HEK293 (cell line): Measurements from ENCODE around the gene KCNE1.
"Not testable (repeated sequence)": the region's sequence is repeated elsewhere in the genome, so short reads cannot be mapped to it uniquely, and the experiment has no call there.

Experiments
- CTCF ChIA-PET: fragments of 350-600 bp; formaldehyde crosslinking; extraction: SDS; loops from one replicate; lab custom pipeline; 2021; ENCODE audit warnings: antibody characterized with exemption; lab: Yijun Ruan, JAX
- POLR2A ChIA-PET: fragments of 300-600 bp; formaldehyde crosslinking; extraction: SDS; loops from one replicate; lab custom pipeline; 2020; ENCODE audit warnings: antibody characterized with exemption, inconsistent platforms; lab: Yijun Ruan, JAX
- H3K27ac ChIP-seq: fragments of 200-500 bp; sonication (Bioruptor generic); 2 replicates; pipeline ENCODE4 v1.5.1; 2014; ENCODE audit warnings: low read depth, low read length, control low read depth, inconsistent platforms; ENCODE audit errors: extremely low read depth
- H3K36me3 ChIP-seq, 2 experiments: fragments of 200-500 bp in 1 of 2; sonication (Bioruptor generic) in 1 of 2; 1 replicate in 1 of 2; 2 replicates in 1 of 2; pipeline ENCODE4 v1.5.1; 2014 to 2017; ENCODE audit warnings: inconsistent platforms in 2 of 2, low read length in 2 of 2; ENCODE audit not compliant: control insufficient read depth in 2 of 2, insufficient read depth in 1 of 2
- H3K4me1 ChIP-seq: fragments of 200-500 bp; sonication (Bioruptor generic); 2 replicates; pipeline ENCODE4 v1.5.1; 2014; ENCODE audit warnings: mild to moderate bottlenecking, low read length, inconsistent platforms; ENCODE audit not compliant: control insufficient read depth, insufficient read depth
- H3K4me3 ChIP-seq: 2 replicates; pipeline ENCODE4 v1.5.1; 2011; ENCODE audit warnings: low read depth, mild to moderate bottlenecking, control low read depth, low read length, moderate library complexity
- H3K9me3 ChIP-seq: fragments of 200-500 bp; sonication (Bioruptor generic); 2 replicates; pipeline ENCODE4 v1.5.1; 2014; ENCODE audit warnings: low read depth, low read length, inconsistent platforms; ENCODE audit not compliant: control insufficient read depth, insufficient read depth
- SETDB1 ChIP-seq: IDR thresholded peaks from one replicate; pipeline ENCODE4 v1.6.1; 2017; ENCODE audit warnings: mild to moderate bottlenecking, low read length, moderate library complexity, mixed read lengths; ENCODE audit not compliant: insufficient read length
- YY1 ChIP-seq: fragments of 450-650 bp; formaldehyde crosslinking; IDR thresholded peaks from 2 replicates; pipeline ENCODE4 v1.5.1; 2018; ENCODE audit warnings: missing biosample characterization, missing genetic modification characterization
- ZBTB1 ChIP-seq: fragments of 450-650 bp; formaldehyde crosslinking; IDR thresholded peaks from 2 replicates; pipeline ENCODE4 v1.5.1; 2016; ENCODE audit warnings: missing biosample characterization, missing genetic modification characterization
- ZBTB21 ChIP-seq: fragments of 450-650 bp; formaldehyde crosslinking; IDR thresholded peaks from 2 replicates; pipeline ENCODE4 v1.5.1; 2017; ENCODE audit warnings: missing biosample characterization, missing genetic modification characterization
- ZNF132 ChIP-seq: fragments of 450-650 bp; formaldehyde crosslinking; IDR thresholded peaks from 2 replicates; pipeline ENCODE4 v1.5.1; 2017; ENCODE audit warnings: missing biosample characterization, missing genetic modification characterization, borderline replicate concordance
- ZNF157 ChIP-seq: fragments of 450-650 bp; formaldehyde crosslinking; IDR thresholded peaks from 2 replicates; pipeline ENCODE4 v1.5.1; 2016; ENCODE audit warnings: missing biosample characterization, missing genetic modification characterization
- ZNF175 ChIP-seq: fragments of 450-650 bp; formaldehyde crosslinking; IDR thresholded peaks from 2 replicates; pipeline ENCODE4 v1.5.1; 2016; ENCODE audit warnings: missing biosample characterization, missing genetic modification characterization
- ZNF202 ChIP-seq: fragments of 450-650 bp; formaldehyde crosslinking; IDR thresholded peaks from 2 replicates; pipeline ENCODE4 v1.5.1; 2016; ENCODE audit warnings: missing biosample characterization, missing genetic modification characterization, borderline replicate concordance
- ZNF274 ChIP-seq, 2 experiments: fragments of 200-500 bp in 1 of 2; fragments of 450-650 bp in 1 of 2; sonication (Bioruptor generic) in 1 of 2; formaldehyde crosslinking in 1 of 2; IDR thresholded peaks; 2 replicates each; pipeline versions ENCODE4 v1.5.1 to v1.6.1; 2014 to 2016; ENCODE audit warnings: borderline replicate concordance in 1 of 2, inconsistent platforms in 1 of 2, low read length in 1 of 2, missing biosample characterization in 1 of 2, missing genetic modification characterization in 1 of 2
- ZNF324 ChIP-seq: fragments of 450-650 bp; formaldehyde crosslinking; IDR thresholded peaks from 2 replicates; pipeline ENCODE4 v1.5.1; 2016; ENCODE audit warnings: missing biosample characterization, missing genetic modification characterization
- ZNF354C ChIP-seq: fragments of 450-650 bp; formaldehyde crosslinking; IDR thresholded peaks from 2 replicates; pipeline ENCODE4 v1.5.1; 2016; ENCODE audit warnings: missing biosample characterization, missing genetic modification characterization, low read depth, borderline replicate concordance
- ZNF366 ChIP-seq: fragments of 450-650 bp; formaldehyde crosslinking; conservative IDR thresholded peaks from 2 replicates; pipeline ENCODE4 v1.5.1; 2016; ENCODE audit warnings: missing biosample characterization, missing genetic modification characterization
- ZNF624 ChIP-seq: fragments of 450-650 bp; formaldehyde crosslinking; IDR thresholded peaks from 2 replicates; pipeline ENCODE4 v1.5.1; 2017; ENCODE audit warnings: missing biosample characterization, missing genetic modification characterization
- TF ChIP-seq, protein P1 (sequence below): sonication (generic); formaldehyde crosslinking; IDR thresholded peaks from 2 replicates; pipeline ENCODE4 v1.8.1; 2022; ENCODE audit warnings: mild to moderate bottlenecking, moderate library complexity, missing genetic modification reagents
- TF ChIP-seq, protein P2 (sequence below): fragments of 450-650 bp; formaldehyde crosslinking; IDR thresholded peaks from 2 replicates; pipeline ENCODE4; 2016; ENCODE audit warnings: missing biosample characterization, missing genetic modification characterization
- TF ChIP-seq, protein P3 (sequence below): fragments of 450-650 bp; formaldehyde crosslinking; conservative IDR thresholded peaks from 2 replicates; pipeline ENCODE4 v1.5.1; 2016; ENCODE audit warnings: low read depth, missing biosample characterization, missing genetic modification characterization
- TF ChIP-seq, protein P4 (sequence below): fragments of 450-650 bp; formaldehyde crosslinking; IDR thresholded peaks from 2 replicates; pipeline ENCODE4 v1.5.1; 2016; ENCODE audit warnings: missing biosample characterization, missing genetic modification characterization, low read depth
- TF ChIP-seq, protein P5 (sequence below): fragments of 450-650 bp; formaldehyde crosslinking; IDR thresholded peaks from 2 replicates; pipeline ENCODE4 v1.5.1; 2016; ENCODE audit warnings: missing biosample characterization, missing genetic modification characterization, borderline replicate concordance

KCNE1 gene

DNA sequence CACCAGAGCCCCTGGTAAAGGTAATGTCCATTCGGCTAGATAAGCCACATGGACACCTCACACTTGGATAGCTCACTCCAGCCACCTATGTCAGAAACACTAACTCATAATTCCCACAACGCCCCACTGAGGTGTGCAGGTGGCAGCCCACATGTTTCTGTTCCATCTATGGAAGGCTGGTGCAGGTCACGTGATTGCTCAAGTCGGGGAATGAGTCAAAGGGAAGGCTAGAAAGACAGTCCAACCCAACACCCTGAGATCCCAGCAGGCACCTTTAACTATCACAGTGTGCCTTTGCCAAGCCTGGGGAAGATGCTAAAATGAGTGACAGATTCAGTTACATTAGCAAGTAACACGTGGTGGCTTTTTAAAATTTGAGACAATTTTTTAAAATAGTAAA lies 45.3 kb upstream of the KCNE1 start:
- Histone ChIP-seq H3K9me3 (no peaks in the 10 kb centered on the region), H3K4me1 (no peaks in the 10 kb centered on the region), H3K4me3 (no peak overlapping the region), H3K36me3 (no peaks in the 10 kb centered on the region), H3K27ac (no peak overlapping the region)
- ChIA-PET POLR2A (no interaction called here), CTCF (interaction anchor here (0.5 to 0.6 kb wide), 2 partner anchors 46 to 301 kb away, joined by 3 read pairs; no protein-coding TSS in a partner anchor)
- no peak for TF ChIP-seq ZNF274 (IDR thresholded peaks at IDR 0.05; ENCODE audit: low read length)
- no peak for TF ChIP-seq ZNF274 (tag by site-specific recombination; IDR thresholded peaks at IDR 0.05; ENCODE audit: borderline replicate concordance)
- no peak for TF ChIP-seq ZBTB1 (tag by site-specific recombination)
- TF ChIP-seq ZNF354C (tag by site-specific recombination), result no peak
- TF ChIP-seq, protein P1, sequence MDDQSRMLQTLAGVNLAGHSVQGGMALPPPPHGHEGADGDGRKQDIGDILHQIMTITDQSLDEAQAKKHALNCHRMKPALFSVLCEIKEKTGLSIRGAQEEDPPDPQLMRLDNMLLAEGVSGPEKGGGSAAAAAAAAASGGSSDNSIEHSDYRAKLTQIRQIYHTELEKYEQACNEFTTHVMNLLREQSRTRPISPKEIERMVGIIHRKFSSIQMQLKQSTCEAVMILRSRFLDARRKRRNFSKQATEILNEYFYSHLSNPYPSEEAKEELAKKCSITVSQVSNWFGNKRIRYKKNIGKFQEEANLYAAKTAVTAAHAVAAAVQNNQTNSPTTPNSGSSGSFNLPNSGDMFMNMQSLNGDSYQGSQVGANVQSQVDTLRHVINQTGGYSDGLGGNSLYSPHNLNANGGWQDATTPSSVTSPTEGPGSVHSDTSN (CRISPR knock-in tag), result no peak
- no peak for TF ChIP-seq ZNF366 (tag by site-specific recombination)

DNA sequence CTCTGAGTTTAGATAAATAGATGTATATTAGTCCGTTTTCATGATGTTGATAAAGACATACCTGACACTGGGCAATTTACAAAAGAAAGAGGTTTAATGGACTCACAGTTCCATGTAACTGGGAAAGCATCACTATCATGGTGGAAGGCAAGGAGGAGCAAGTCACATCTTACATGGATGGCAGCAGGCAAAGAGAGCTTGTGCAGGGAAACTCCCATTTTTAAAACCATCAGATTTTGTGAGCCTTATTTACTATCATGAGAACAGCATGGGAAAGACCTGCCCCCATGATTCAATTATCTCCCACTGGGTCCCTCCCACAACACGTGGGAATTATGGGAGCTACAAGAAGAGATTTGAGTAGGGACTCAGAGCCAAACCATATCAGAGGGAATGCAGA lies 42.7 kb upstream of the KCNE1 start:
- H3K4me1 ChIP-seq, POLR2A ChIA-PET, H3K36me3 ChIP-seq, H3K9me3 ChIP-seq, H3K4me3 ChIP-seq, H3K27ac ChIP-seq: not testable (repeated sequence)
- CTCF ChIA-PET, result interaction anchor here (3.1 kb wide), 1 partner anchor 11 kb away, joined by 17 read pairs; no protein-coding TSS in a partner anchor
- TF ChIP-seq SETDB1, result peak; percentile 77

DNA sequence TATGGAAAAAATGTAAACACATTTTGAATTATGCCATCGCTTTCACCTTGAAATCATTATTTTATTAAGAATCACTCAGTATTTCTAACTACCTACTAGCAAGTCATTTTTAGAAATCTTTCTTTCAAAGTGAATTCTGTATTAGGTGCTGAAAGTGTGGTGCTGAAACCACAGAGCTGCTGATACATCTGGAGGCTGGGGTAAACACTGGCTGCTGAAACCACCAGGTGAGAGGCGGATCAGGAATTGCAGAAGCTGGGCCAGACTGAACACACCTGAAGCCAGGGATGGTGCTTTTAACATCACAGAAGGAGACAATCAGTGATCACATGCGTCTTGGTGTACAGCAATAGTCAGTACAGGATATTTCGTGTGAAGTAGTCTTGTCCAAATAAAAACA lies 42.2 kb upstream of the KCNE1 start:
- Histone ChIP-seq H3K4me1 (no peaks in the 10 kb centered on the region), H3K4me3 (no peak overlapping the region), H3K9me3 (no peaks in the 10 kb centered on the region), H3K27ac (no peak overlapping the region)
- CTCF ChIA-PET, result interaction anchor here (3.1 kb wide), 1 partner anchor 11 kb away, joined by 17 read pairs; no protein-coding TSS in a partner anchor
- POLR2A ChIA-PET, result no interaction called here
- TF ChIP-seq, protein P2, sequence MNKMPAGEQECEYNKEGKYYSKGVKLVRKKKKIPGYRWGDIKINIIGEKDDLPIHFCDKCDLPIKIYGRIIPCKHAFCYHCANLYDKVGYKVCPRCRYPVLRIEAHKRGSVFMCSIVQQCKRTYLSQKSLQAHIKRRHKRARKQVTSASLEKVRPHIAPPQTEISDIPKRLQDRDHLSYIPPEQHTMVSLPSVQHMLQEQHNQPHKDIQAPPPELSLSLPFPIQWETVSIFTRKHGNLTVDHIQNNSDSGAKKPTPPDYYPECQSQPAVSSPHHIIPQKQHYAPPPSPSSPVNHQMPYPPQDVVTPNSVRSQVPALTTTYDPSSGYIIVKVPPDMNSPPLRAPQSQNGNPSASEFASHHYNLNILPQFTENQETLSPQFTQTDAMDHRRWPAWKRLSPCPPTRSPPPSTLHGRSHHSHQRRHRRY (tag by site-specific recombination), result no peak
- TF ChIP-seq ZNF324, result no peak
- no peak for TF ChIP-seq ZNF624 (tag by site-specific recombination)
- TF ChIP-seq, protein P3, sequence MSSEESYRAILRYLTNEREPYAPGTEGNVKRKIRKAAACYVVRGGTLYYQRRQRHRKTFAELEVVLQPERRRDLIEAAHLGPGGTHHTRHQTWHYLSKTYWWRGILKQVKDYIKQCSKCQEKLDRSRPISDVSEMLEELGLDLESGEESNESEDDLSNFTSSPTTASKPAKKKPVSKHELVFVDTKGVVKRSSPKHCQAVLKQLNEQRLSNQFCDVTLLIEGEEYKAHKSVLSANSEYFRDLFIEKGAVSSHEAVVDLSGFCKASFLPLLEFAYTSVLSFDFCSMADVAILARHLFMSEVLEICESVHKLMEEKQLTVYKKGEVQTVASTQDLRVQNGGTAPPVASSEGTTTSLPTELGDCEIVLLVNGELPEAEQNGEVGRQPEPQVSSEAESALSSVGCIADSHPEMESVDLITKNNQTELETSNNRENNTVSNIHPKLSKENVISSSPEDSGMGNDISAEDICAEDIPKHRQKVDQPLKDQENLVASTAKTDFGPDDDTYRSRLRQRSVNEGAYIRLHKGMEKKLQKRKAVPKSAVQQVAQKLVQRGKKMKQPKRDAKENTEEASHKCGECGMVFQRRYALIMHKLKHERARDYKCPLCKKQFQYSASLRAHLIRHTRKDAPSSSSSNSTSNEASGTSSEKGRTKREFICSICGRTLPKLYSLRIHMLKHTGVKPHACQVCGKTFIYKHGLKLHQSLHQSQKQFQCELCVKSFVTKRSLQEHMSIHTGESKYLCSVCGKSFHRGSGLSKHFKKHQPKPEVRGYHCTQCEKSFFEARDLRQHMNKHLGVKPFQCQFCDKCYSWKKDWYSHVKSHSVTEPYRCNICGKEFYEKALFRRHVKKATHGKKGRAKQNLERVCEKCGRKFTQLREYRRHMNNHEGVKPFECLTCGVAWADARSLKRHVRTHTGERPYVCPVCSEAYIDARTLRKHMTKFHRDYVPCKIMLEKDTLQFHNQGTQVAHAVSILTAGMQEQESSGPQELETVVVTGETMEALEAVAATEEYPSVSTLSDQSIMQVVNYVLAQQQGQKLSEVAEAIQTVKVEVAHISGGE (tag by site-specific recombination), result no peak
- TF ChIP-seq, protein P4, sequence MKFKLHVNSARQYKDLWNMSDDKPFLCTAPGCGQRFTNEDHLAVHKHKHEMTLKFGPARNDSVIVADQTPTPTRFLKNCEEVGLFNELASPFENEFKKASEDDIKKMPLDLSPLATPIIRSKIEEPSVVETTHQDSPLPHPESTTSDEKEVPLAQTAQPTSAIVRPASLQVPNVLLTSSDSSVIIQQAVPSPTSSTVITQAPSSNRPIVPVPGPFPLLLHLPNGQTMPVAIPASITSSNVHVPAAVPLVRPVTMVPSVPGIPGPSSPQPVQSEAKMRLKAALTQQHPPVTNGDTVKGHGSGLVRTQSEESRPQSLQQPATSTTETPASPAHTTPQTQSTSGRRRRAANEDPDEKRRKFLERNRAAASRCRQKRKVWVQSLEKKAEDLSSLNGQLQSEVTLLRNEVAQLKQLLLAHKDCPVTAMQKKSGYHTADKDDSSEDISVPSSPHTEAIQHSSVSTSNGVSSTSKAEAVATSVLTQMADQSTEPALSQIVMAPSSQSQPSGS, result no peak
- no peak for TF ChIP-seq ZNF366 (tag by site-specific recombination)
- TF ChIP-seq, protein P5, sequence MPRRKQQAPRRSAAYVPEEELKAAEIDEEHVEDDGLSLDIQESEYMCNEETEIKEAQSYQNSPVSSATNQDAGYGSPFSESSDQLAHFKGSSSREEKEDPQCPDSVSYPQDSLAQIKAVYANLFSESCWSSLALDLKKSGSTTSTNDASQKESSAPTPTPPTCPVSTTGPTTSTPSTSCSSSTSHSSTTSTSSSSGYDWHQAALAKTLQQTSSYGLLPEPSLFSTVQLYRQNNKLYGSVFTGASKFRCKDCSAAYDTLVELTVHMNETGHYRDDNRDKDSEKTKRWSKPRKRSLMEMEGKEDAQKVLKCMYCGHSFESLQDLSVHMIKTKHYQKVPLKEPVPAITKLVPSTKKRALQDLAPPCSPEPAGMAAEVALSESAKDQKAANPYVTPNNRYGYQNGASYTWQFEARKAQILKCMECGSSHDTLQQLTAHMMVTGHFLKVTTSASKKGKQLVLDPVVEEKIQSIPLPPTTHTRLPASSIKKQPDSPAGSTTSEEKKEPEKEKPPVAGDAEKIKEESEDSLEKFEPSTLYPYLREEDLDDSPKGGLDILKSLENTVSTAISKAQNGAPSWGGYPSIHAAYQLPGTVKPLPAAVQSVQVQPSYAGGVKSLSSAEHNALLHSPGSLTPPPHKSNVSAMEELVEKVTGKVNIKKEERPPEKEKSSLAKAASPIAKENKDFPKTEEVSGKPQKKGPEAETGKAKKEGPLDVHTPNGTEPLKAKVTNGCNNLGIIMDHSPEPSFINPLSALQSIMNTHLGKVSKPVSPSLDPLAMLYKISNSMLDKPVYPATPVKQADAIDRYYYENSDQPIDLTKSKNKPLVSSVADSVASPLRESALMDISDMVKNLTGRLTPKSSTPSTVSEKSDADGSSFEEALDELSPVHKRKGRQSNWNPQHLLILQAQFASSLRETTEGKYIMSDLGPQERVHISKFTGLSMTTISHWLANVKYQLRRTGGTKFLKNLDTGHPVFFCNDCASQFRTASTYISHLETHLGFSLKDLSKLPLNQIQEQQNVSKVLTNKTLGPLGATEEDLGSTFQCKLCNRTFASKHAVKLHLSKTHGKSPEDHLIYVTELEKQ (tag by site-specific recombination), result no peak
- TF ChIP-seq YY1 (tag by site-specific recombination), result no peak
- TF ChIP-seq ZNF132, result no peak
- TF ChIP-seq ZNF157 (tag by site-specific recombination), result no peak
- no peak for TF ChIP-seq ZNF175 (tag by site-specific recombination)
- TF ChIP-seq ZNF202 (tag by site-specific recombination), result no peak
- TF ChIP-seq ZBTB21 (tag by site-specific recombination), result no peak
- TF ChIP-seq, all 188 proteins: peak for 0
- no peaks in the 10 kb centered on the region for H3K36me3 ChIP-seq
